HK-2 (cell line): ENCODE results near the gene MYZAP.
"Not testable (repeated sequence)": the region's sequence is repeated elsewhere in the genome, so short reads cannot be mapped to it uniquely, and the experiment has no call there.

ENCODE experiments used
- DNase-seq: peaks from one replicate; pipeline ENCODE4 v3.0.0-alpha.2; 2018; ENCODE audit not compliant: unreplicated experiment

The MYZAP gene

GRCh38 chr15:57594479-57594878, 2.8 kb downstream of the MYZAP start:
- DNase-seq = no peak

DNA sequence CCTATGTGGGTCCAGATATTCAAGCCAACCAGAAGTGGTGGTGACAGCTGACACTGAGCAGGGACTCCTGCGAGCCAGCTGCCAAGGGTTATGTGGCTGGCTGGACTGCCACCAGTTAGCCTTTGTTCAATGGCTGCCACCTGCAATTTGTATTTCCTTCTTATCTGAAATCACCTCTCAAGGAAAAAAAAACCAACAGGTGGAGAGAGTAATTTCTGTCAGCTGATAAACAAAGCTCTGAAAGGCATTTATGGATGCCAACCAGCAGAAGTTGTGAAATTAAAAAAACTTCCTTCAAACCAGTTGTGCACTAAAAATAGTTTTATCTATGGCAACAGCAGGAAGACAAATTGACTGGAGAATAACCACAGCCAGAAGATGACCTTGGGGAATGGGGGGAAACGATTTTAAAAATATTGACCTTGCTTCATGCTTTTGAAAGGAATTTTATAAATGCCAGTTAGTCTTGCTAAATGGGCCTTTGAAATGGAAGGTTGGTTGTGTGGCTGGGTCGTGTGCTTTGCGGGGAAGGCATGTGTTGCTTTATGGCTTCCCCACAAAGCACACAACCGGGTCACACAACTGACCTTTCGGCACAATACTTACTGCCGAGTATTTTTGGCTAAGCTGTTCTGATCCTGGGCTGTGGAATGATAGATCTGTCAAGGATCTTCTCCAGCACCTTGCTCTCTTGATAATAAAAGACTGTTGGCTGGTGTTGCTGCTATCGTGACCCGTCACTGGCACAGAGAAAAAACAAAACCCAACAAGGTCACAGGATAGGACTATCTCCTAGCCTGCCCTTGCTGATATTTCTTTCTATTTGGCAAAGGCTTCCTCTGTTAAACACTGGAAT, 3.5 kb downstream of the MYZAP start:
- no peak for DNase-seq

- no peak for DNase-seq
Measured at GRCh38 chr15:57596301-57596855, 4.7 kb downstream of the MYZAP start.

GRCh38 chr15:57596978-57597377, 5.3 kb downstream of the MYZAP start:
- DNase-seq = no peak

- no peak for DNase-seq
Measured at GRCh38 chr15:57597431-57597830, 5.7 kb downstream of the MYZAP start.

DNA sequence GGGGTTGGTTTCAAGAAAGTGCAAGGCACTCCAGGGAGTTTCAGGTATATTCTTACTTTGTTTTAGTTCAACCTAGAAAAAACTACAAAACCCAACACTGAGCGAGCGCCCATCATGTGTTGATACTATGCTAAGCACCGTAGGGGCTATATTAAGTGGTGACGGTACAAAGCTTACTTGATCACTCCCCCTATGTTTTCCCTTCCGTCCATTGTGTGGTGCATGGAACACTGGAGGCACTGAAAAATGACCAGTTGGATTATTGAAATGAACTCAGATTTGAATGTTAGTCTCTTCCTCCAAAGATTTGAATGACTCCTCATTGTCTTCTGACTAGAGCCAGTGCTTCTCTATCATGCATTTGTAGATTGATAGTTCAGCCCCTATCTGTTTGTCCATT, 6.6 kb downstream of the MYZAP start:
- no peak for DNase-seq

DNA sequence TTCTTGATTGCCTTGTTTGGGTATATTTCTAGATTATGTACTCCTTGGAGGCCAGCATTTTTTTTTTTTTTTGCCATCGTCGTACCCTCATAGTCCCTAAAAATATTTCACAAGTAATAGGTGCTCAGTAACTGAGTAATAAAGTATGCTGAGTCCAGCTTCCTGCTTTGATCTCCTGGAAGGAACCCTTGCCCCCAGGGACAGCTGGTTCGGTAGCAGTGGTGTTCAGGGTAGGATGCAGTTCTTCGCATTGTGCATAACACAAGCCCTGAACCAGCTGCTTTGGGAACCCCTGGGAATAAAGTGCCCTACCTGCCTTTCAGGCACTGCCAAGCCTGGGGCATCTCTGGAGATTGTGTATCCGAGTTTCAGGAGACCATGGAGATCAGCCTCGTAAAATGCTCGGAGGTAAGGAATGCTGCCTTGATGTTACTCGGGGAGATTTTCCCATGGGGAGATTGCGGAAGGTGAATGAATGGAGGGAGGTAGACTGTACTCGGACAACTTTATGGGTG, 7.6 kb downstream of the MYZAP start:
- DNase-seq = no peak

GRCh38 chr15:57600197-57600596, 8.5 kb downstream of the MYZAP start:
- no peak for DNase-seq

DNA sequence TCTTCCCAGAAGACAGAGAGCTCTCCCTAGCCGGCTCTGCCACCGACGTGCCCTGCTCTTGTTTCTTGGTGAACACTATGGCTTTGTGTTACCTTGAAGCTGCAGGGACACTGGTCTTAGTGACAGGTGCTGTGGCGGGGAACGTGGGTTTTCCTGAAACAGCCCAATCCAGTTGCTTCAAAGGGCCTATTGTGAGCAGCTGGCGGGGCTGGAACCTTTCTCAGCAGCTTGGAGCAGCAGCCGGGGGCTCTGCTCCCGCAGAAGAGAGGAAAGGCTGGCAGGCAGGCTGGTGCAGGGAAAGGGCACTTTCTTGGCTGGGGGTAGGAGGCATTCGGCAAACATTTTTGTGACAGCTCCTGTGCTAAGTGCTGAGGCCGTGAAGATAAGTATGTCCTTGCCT, 12.8 kb downstream of the MYZAP start:
- no peak for DNase-seq

- no peak for DNase-seq
Measured at GRCh38 chr15:57605491-57605890, 13.8 kb downstream of the MYZAP start.

DNA sequence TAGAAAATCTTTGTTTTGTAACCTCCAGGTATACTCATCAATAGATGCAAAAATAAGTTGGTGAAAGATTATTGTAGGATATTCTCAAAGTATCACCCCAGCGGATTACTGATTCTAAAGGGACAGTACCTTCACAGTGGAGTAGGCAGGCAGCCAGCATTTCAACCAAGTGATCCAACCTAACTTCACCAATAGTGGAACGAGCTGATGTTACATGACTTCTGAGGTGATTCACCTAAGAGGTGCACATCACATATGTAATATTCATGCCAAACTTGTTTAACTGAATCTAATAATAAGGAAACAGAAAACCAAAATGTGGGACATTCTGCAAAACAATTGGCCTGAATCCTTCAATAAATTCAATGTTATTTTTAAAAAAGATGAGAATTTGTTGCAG, 14.3 kb downstream of the MYZAP start:
- DNase-seq = no peak

GRCh38 chr15:57606816-57607215, 15.1 kb downstream of the MYZAP start:
- no peak for DNase-seq

DNA sequence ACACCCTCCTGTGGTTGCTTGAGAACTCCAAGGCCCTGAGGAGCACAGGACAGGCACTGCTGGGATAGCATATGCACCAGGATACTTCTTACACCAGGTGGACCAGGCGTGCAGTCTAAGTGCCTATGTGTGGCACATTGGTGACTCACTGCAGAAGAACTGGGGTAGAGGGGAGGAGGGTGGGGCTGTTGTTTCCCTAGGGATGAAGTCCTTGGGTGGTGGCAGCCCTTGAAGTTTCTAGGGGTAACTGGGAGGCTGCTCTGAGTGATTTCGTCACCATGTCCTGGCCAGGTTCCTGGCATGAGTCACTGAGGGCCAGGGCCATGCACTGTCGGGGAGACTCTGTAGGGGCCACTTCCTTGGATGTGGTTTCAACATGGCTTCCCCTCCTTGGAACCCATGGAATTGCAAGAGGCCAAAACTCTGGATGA, 15.9 kb downstream of the MYZAP start:
- peak; percentile 50 for DNase-seq

DNA sequence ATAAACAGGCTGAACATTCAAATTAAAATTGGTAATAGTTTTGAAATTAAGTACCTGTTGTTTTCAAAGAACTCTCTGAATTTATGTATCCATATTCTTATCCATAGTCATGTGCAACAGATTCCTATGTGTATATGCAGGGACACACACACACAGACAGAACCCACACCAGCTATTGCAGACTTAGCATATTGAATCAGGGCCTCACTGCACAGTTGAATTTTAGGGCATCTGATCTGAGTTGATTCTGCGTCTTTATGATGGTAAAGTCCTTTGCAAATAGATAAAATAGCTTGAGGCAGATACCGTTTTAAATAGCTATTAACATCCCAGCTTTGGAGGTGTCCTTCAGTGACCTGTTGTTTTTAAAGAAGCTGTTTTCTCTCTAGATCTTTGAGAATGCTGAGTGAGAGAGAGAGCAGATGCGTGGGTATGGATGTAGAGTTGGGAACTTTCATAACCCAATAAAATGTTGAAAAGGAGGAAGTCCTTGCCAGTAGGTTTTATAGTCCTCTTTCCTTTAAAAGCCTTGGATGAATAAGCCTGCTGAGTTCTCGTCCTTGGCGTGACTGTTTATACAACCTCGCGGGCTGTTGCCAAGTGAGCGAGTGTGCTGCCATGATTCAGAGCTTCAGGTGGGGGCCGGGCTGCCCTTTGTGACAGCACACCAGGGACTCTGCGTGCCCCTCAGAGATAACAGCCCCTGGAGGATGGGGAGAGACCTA, 18.3 kb downstream of the MYZAP start:
- peak; percentile 26 for DNase-seq

GRCh38 chr15:57611123-57611522, 19.4 kb downstream of the MYZAP start:
- no peak for DNase-seq

DNA sequence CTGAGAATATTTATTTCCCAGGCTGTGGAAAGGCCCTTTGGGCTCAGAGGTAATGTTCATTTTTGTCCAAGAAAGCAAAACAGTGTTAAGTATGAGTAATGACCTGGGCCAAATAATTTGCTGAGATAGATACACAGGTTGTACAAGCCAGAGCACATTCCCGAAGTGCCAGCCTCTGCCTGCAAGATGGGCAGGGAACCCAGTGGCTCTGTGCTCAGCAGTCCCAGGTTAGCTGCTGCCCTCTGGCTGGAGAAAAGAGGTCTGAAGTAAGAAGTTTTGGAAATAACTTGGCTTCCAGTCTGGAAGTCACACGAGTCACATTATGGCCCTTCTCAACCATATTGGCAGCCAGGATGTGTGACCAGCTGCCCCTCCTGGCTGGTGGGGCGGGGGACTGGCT, 20.2 kb downstream of the MYZAP start:
- no peak for DNase-seq

- no peak for DNase-seq
Measured at GRCh38 chr15:57614241-57614640, 22.5 kb downstream of the MYZAP start.

DNA sequence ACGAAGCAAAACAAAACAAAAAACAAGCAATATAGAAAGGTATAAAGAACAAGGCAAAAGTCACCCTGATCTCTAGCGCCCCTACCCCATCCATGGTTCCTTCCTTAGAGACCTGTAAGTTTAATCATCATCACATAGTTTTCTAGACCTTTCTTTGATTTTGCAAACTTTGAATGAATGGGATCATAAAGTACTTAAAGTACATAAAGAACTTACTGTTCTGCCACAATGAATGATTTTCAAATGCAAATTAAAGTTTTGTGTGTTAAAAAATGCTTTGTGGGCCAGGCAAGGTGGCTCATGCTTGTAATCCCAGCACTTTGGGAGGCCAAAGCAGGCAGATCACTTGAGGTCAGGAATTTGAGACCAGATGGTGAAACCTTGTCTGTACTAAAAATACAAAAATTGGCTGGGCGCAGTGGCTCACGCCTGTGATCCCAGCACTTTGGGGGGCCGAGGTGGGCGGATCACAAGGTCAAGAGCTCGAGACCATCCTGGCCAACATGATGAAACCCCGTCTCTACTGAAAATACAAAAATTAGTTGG, 24.3 kb downstream of the MYZAP start:
- not testable (repeated sequence) for DNase-seq

DNA sequence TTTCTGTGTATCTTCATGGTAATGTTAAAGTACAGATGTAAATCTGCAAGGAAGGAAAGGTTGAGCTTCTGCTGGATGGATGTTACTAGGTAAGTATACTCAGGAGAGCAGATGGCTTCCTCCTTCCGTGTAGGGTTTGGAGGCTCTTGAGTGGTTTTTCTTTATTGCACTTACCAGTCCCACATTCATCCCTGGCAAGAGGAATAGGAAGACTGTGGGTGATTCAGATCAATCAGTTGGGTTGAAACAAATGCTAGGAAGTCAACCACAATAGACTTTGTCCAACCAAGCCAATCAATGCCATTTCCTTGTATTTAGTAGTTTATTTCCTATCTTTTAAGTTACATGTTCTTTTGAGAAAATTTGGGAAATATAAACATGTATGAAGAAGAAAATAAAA, 26.6 kb downstream of the MYZAP start:
- DNase-seq = no peak

DNA sequence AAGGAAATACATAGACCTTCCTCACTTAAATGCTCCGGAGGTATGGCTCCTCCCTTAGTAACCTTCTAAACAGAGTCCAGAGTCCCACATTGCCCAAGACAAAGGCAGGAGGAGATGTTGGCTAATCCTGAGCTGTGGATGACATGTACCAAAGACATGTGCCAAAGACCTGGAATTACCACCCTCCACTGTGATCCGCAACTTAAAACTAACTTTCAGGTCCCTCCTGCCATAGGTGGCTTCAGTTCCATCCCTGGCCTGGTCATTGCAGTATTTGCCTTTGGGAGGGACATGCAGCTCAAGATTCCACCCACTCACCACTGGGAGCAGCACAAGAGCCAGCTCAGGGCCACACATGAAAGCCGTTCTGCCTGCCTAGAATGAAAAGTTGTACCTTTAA, 28.0 kb downstream of the MYZAP start:
- no peak for DNase-seq

GRCh38 chr15:57624730-57625129, 33.0 kb downstream of the MYZAP start:
- DNase-seq = no peak

- DNase-seq = no peak
Measured at GRCh38 chr15:57625703-57626448, 34.2 kb downstream of the MYZAP start.
